Right lobe of liver (tissue), 4 donors: Measurements from ENCODE around the gene PTH1R.

Experiments
- POLR2A ChIP-seq: fragments of 450-650 bp; IDR thresholded peaks from one replicate; pipeline ENCODE4 v1.6.1; 2017; ENCODE audit warnings: antibody characterized with exemption, mild to moderate bottlenecking
- TF ChIP-seq, protein P1 (sequence below), 4 donors: fragments of 200-600 bp in 3 of 4; fragments of 450-650 bp in 1 of 4; IDR thresholded peaks; one replicate each; pipeline versions ENCODE4 v1.5.1 to v1.8.0; 2016 to 2022; ENCODE audit warnings: antibody characterized with exemption in 4 of 4, mild to moderate bottlenecking in 2 of 4
- donor health status: DM: no; HTN: no; CAD: no.
- donor health status: DM: no; HTN: no; CAD: no.
- donor health status: DM: no; HTN: yes; CAD: no.

DNA sequence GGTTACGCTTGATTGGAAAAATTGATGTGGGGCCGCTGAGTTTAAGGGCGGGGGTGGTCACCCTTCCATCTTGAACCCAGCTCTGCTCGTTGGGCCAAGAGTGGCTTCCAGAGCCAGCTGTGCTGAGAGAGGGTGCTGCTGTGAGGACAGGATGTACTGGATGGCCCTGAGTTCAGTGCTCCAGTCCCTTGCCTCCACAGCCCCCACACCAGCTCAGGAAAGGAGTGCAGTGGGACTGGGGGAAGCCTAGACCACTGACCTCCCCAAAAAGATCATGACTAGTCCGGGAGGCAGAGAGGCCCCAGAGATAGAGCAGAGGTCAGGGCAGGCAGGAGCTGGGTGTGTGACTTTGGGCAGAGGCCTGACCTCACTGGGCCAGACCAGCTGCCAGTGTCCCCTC, 4.0 kb upstream of the PTH1R start:
- TF ChIP-seq, protein P1, sequence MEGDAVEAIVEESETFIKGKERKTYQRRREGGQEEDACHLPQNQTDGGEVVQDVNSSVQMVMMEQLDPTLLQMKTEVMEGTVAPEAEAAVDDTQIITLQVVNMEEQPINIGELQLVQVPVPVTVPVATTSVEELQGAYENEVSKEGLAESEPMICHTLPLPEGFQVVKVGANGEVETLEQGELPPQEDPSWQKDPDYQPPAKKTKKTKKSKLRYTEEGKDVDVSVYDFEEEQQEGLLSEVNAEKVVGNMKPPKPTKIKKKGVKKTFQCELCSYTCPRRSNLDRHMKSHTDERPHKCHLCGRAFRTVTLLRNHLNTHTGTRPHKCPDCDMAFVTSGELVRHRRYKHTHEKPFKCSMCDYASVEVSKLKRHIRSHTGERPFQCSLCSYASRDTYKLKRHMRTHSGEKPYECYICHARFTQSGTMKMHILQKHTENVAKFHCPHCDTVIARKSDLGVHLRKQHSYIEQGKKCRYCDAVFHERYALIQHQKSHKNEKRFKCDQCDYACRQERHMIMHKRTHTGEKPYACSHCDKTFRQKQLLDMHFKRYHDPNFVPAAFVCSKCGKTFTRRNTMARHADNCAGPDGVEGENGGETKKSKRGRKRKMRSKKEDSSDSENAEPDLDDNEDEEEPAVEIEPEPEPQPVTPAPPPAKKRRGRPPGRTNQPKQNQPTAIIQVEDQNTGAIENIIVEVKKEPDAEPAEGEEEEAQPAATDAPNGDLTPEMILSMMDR (IDR thresholded peaks at IDR 0.05): no peak
- TF ChIP-seq POLR2A: no peak
